ENCODE results near the gene ZNF69. TPM values are rescaled to one million over a fixed set of nuclear protein-coding genes. Genes with fewer than 3 reads are reported as not detected.

ZNF69 gene
- total RNA-seq, 1 experiment from 2014 or later, result 28.7 TPM

DNA sequence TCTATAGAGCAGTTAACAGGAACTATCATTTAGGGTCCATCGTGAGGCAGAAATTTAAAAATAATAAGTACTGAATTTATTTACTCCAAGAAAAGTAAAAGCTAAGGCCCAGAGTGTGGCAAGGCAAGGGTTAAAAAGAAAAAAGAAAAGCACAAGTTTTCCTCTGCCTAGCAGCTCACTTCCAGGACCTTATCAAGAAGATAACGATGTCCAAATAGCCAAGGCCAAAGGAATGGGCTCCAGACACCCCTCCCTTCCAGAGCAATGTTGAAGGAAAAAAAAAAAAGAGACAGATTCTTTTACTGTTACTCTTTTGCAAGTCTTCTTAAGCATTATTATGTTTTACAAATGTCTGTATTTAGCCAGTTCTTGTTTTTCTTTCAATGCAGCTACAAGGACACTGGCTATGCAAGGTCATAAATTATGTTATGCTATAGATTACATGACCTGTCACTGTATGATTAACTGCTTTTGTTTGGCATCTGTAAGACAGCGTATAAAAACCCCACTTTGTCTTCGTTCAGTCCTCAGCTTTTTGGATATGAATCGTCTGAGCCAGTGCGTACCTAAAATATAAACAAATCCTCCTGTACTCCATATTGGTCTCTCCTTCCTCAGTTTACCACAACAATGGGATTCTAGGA is 34.4 kb downstream of the ZNF69 start:
- H3K4me1 Mint-ChIP-seq, result peaks cover 24% of the 10 kb centered on the region
- peaks cover 18% of the 10 kb centered on the region for H3K9me3 Mint-ChIP-seq
- ATAC-seq (no peak), DNase-seq (ENCODE audit: low spot score) (no peak)
- TF ChIP-seq USF2 (CRISPR knock-in tag; IDR thresholded peaks at IDR 0.05) (no peak), ZMAT4 (CRISPR knock-in tag; IDR thresholded peaks at IDR 0.05) (no peak), ESRRA (CRISPR knock-in tag; IDR thresholded peaks at IDR 0.05; ENCODE audit: borderline replicate concordance) (no peak), CBFB (CRISPR knock-in tag; IDR thresholded peaks at IDR 0.05; ENCODE audit: low read depth) (no peak), ZNF423 (CRISPR knock-in tag; IDR thresholded peaks at IDR 0.05) (no peak), ZNF512 (CRISPR knock-in tag; IDR thresholded peaks at IDR 0.05; ENCODE audit: borderline replicate concordance) (no peak), RELA (CRISPR knock-in tag; IDR thresholded peaks at IDR 0.05; ENCODE audit: borderline replicate concordance) (no peak), ZNF396 (CRISPR knock-in tag; IDR thresholded peaks at IDR 0.05; ENCODE audit: borderline replicate concordance) (no peak), ELF4 (CRISPR knock-in tag; IDR thresholded peaks at IDR 0.05; ENCODE audit: low read depth) (no peak), PRRX2 (CRISPR knock-in tag; IDR thresholded peaks at IDR 0.05) (no peak), SMAD4 (CRISPR knock-in tag; IDR thresholded peaks at IDR 0.05) (no peak), GABPB1 (CRISPR knock-in tag; IDR thresholded peaks at IDR 0.05) (no peak), ZNF671 (CRISPR knock-in tag; IDR thresholded peaks at IDR 0.05) (no peak), ETV6 (CRISPR knock-in tag; IDR thresholded peaks at IDR 0.05) (no peak), SP1 (CRISPR knock-in tag; conservative IDR thresholded peaks at IDR 0.05) (no peak), NR2C2 (CRISPR knock-in tag; IDR thresholded peaks at IDR 0.05) (no peak), GTF2I (CRISPR knock-in tag; conservative IDR thresholded peaks at IDR 0.05) (no peak)
- TF ChIP-seq, protein P1, sequence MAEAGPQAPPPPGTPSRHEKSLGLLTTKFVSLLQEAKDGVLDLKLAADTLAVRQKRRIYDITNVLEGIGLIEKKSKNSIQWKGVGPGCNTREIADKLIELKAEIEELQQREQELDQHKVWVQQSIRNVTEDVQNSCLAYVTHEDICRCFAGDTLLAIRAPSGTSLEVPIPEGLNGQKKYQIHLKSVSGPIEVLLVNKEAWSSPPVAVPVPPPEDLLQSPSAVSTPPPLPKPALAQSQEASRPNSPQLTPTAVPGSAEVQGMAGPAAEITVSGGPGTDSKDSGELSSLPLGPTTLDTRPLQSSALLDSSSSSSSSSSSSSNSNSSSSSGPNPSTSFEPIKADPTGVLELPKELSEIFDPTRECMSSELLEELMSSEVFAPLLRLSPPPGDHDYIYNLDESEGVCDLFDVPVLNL (CRISPR knock-in tag; IDR thresholded peaks at IDR 0.05; ENCODE audit: borderline replicate concordance, low read depth), result no peak
- TF ChIP-seq, protein P2, sequence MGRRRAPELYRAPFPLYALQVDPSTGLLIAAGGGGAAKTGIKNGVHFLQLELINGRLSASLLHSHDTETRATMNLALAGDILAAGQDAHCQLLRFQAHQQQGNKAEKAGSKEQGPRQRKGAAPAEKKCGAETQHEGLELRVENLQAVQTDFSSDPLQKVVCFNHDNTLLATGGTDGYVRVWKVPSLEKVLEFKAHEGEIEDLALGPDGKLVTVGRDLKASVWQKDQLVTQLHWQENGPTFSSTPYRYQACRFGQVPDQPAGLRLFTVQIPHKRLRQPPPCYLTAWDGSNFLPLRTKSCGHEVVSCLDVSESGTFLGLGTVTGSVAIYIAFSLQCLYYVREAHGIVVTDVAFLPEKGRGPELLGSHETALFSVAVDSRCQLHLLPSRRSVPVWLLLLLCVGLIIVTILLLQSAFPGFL (CRISPR knock-in tag; IDR thresholded peaks at IDR 0.05; ENCODE audit: borderline replicate concordance), result no peak
- TF ChIP-seq, protein P3, sequence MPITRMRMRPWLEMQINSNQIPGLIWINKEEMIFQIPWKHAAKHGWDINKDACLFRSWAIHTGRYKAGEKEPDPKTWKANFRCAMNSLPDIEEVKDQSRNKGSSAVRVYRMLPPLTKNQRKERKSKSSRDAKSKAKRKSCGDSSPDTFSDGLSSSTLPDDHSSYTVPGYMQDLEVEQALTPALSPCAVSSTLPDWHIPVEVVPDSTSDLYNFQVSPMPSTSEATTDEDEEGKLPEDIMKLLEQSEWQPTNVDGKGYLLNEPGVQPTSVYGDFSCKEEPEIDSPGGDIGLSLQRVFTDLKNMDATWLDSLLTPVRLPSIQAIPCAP (CRISPR knock-in tag; IDR thresholded peaks at IDR 0.05), result no peak
- H3K36me3 Mint-ChIP-seq, result peaks cover 11% of the 10 kb centered on the region
- H3K27me3 Mint-ChIP-seq (ENCODE audit: low read depth), result peaks cover 5% of the 10 kb centered on the region; the same call in 1 of the 2 replicates
- CTCF ChIA-PET, result interaction anchor here (1.1 to 3.8 kb wide), 3 partner anchors 42 to 205 kb away, joined by 3 to 19 read pairs (median 11); no protein-coding TSS in a partner anchor
- H3K4me3 Mint-ChIP-seq, result no peak overlapping the region
- POLR2A ChIA-PET, result no interaction called here
- no peak overlapping the region for H3K27ac Mint-ChIP-seq

Measured in WTC11 (cell line).